Stimulated activated CD4-positive, alpha-beta T cell treated with anti-CD3 and anti-CD28 coated beads, Interleukin-4, amount 100 ng/mL, for 24 hours (primary cell): ENCODE data around the gene OR4C45.
"Not testable (repeated sequence)": the region's sequence is repeated elsewhere in the genome, so short reads cannot be mapped to it uniquely, and the experiment has no call there.

Experiments
- DNase-seq: peaks from one replicate; pipeline ENCODE4 v3.0.0-alpha.2; 2020

The OR4C45 gene

DNA sequence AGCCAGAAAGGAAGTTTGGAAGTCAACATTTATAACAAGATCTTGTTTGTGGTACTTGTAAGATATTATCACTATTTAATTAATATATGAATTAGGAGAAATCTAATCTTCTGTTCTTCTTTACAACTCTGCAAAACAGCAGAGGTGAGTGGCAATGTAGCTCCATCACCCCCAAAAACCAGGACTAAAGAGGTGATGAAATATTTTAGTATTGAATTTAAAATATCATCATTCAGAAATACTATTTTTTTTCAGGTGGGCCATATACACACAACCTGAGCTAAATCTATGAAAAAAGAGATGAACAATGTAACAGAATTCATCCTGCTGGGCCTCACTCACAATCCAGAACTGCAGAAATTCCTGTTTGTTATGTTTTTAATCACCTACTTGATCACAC lies at the start of gene OR4C45:
TSS of gene OR4C45 (plus strand) at position 301 of the 400 bp plus-strand sequence.
- no peak for DNase-seq

DNA sequence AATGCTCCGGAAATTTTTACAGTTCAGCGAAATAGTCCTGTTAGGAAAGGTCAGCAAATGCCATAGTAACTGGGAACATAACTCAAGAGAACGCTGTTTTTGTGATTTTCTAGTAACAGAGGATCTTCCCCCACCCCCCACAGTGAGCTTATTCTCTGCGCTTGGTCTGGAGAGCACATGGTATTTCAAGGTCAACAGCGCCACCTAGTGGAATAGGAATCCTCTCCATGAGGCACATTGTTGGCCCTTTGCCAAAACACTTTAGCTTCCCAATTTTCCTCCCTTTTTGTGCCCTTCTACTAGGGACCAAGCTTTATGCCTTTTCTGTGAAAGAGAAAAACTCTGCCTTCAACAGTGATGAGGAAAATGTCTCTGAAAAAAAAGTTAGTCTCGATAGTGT lies 37.1 kb upstream of the OR4C45 start:
- DNase-seq, result peak; percentile 23

GRCh38 chr11:50030193-50030592 lies 2.5 kb upstream of the OR4C45 start:
- no peak for DNase-seq

- not testable (repeated sequence) for DNase-seq
Observed at GRCh38 chr11:50036239-50036638, 3.6 kb downstream of the OR4C45 start.

DNA sequence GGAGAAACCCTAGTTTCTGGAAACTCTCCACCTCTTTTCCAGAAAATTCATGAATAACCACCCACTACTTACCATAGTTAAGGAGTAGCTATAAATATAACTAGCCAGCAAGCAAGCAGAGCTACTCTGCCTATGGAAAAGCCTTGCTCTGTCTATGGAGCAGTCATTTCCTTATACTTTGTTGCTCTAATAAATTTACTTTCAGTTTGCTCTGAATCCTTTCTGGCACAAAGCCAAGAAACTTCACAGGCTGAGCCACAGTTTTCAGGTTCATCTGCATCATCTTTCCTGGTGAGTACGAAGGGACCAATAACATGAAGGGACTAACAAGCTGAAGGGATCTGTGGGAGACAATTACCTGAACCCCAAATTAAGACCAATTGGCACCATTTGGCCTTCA lies 4.6 kb downstream of the OR4C45 start:
- DNase-seq, result no peak

GRCh38 chr11:50044647-50045046 lies 12.0 kb downstream of the OR4C45 start:
- DNase-seq, result no peak

DNA sequence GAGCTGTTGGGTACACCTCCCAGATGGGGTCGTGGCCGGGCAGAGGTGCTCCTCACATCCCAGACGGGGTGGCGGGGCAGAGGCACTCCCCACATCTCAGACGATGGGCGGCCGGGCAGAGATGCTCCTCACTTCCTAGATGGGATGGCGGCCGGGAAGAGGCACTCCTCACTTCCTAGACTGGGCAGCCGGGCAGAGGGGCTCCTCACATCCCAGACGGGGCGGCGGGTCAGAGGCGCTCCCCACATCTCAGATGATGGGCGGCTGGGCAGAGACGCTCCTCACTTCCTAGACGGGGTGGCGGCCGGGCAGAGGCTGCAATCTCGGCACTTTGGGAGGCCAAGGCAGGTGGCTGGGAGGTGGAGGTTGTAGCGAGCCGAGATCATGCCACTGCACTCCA lies 30.4 kb downstream of the OR4C45 start:
- not testable (repeated sequence) for DNase-seq

DNA sequence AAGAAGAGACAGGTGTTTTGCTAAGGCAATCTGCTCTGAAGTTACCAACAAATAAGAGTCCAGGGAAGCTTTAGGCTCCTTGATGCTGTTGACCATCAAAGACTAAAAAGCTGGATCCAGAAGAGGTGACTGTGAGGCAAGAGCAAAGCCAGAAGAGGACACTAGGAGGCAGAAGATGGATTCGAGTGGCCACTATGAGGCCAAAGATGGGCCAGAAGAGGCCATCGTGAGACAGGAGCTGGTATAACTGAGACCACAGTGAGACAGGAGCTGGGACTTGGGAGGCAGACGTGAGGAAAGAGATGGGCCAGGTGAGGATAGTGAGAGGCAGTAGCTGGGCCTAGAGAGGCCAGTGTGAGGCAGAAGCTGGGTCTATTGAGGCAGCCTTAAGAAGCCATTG lies 37.7 kb downstream of the OR4C45 start:
- no peak for DNase-seq

DNA sequence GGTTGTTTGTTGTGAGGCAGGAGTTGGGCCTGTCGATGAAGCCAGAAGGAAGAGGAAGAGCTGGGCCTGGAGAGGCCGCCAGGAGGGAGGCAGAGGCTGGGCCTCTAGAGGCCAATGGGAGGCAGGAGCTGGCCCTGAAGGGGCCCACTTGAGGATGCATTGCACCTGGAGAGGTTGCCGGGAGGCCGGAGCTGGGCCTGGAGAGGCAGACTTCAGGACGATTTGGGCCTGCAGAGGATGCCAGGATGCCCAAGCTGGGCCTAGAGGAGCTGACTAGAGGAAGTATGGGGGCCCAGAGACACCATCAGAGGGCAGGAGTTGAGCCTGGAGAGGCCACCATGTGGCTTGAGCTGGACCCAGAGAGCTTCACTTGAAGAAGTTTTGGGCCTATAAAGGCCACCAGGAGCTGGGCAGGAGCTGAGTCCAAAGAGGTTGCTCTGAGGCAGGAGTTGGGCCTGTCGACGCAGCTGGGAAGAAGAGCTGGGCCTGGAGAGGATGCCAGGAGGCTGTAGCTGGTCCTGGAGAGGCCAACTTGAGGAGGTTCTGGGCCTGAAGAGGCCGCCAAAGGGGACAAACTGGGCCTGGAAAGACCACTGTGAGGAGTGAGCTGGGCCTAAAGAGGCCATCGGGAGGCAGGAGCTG lies 39.0 kb downstream of the OR4C45 start:
- no peak for DNase-seq

- DNase-seq, result no peak
Observed at GRCh38 chr11:50072226-50073112, 39.8 kb downstream of the OR4C45 start.

GRCh38 chr11:50073113-50074105 lies 40.7 kb downstream of the OR4C45 start:
- no peak for DNase-seq

GRCh38 chr11:50074161-50074560 lies 41.5 kb downstream of the OR4C45 start:
- no peak for DNase-seq

DNA sequence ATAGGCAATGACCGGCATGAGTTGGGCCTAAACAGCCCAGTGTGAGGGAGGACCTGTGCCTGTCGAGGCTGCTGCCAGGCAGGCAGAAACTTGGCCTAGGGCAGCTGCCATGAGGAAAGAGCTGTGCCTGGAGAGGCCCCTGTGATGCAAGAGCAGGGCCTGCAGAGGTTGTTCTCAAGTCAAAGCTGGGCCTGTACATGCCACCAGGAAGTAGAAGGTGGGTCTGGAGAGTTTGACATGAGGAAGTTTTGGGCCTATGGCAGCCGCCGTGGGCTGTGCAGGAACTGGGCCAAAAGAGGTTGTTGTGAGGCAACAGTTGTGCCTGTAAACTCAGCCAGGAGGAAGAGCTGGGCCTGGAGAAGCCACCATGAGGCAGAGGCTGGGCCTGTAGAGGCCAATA lies 43.2 kb downstream of the OR4C45 start:
- DNase-seq, result no peak

DNA sequence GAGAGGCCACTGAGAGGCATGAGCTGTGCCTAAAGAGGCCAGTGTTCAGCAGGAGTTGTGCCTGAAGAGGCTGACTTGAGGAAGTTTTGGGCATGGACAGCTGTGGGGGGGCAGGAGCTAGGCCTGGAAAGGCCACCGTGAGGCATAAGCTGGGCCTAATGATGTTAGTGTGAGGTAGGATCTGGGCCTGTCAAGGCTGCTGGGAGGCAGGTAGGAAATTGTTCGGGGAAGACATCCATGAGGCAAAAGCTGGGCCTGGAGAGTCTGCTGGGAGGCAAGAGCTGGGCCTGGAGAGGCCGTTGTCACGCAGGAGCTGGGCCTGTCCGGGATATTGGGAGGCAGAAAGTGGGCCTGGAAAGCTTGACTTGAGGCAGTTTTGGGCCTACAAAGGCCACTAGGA lies 44.9 kb downstream of the OR4C45 start:
- DNase-seq, result no peak

- DNase-seq, result no peak
Observed at GRCh38 chr11:50078001-50078400, 45.3 kb downstream of the OR4C45 start.

GRCh38 chr11:50078946-50079345 lies 46.3 kb downstream of the OR4C45 start:
- not testable (repeated sequence) for DNase-seq

DNA sequence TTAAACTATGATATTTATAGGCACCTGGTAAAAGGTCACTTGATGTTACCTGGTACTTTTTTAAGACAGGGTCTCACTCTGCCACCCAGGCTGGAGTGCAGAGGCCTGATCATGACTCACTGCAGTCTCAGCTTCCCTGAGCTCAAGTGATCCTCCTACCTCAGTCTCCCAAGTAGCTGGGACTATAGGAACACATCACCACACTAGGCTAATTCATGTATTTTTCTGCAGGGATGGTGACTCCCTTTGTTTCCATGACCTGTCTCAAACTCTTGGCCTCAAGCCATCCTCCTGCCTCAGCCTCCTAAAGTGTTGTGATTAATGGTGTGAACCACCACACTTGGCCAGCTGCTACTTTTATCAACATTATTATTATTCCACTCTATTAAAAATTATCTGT lies 47.6 kb downstream of the OR4C45 start:
- DNase-seq, result no peak
